ENCODE measurements around the gene DLL4. TPM values are rescaled to one million over a fixed set of nuclear protein-coding genes. Genes with fewer than 3 reads are reported as not detected.
"Not testable (repeated sequence)": the region's sequence is repeated elsewhere in the genome, so short reads cannot be mapped to it uniquely, and the experiment has no call there.

DLL4 gene
- total and polyA plus RNA-seq, 10 donors = 1.2 to 26.3 (median 10.2) TPM

GRCh38 chr15:40952301-40952900 is 23.3 kb downstream of the DLL4 start:
- Histone ChIP-seq H3K9me3 (no peaks in the 10 kb centered on the region), H3K27ac (peak overlapping the region in 5 of 8 donors; percentile 40 to 82 (median 71)), H3K4me3 (peak overlapping the region; percentile 57 to 87 (median 80)), H3K36me3 (no peaks in the 10 kb centered on the region), H3K4me1 (peaks cover 8 to 25% (median 17%) of the 10 kb centered on the region in 6 donors), H3K27me3 (replicated peaks in 1 of 7) (peaks cover 0 to 5% (median 0%) of the 10 kb centered on the region in 7 donors)
- intact Hi-C loops (cut with DNase I; ENCODE audit: low total_unique reads) = no loop called here
- TF ChIP-seq CTCF (IDR thresholded peaks at IDR 0.05 in 8 of 11, conservative IDR thresholded peaks at IDR 0.05 in 3 of 11) = no peak
- peak; percentile 74 for DNase-seq
- 55 to 63% (median 59%) methylated on average over 21 to 23 of the region's 23 CpGs for WGBS, 5 donors

GRCh38 chr15:40952901-40953712 is 24.0 kb downstream of the DLL4 start, which contains the start of gene CHAC1:
Gene CHAC1, plus strand, starts transcription at chr15:40953471. Its CDS starts 113 bp downstream, at chr15:40953584.
- intact Hi-C loops (cut with DNase I; ENCODE audit: low total_unique reads) = no loop called here
- no peaks in the 10 kb centered on the region for H3K36me3 ChIP-seq
- peak; percentile 98 for DNase-seq
- 1 to 2% (median 1%) methylated on average over 17 to 72 of the region's 72 CpGs for WGBS, 5 donors
- H3K27ac ChIP-seq = peak within 1 kb of the TSS in 7 of 8 donors; percentile 3 to 82 (median 66)
- H3K27me3 ChIP-seq (replicated peaks in 1 of 7) = peaks cover 0 to 5% (median 0%) of the 10 kb centered on the region in 7 donors
- no peaks in the 10 kb centered on the region for H3K9me3 ChIP-seq
- TF ChIP-seq POLR2A (IDR thresholded peaks at IDR 0.05) (no peak), POLR2AphosphoS5 (IDR thresholded peaks at IDR 0.05) (peak; percentile 77 to 85 (median 81)), CTCF (IDR thresholded peaks at IDR 0.05 in 8 of 11, conservative IDR thresholded peaks at IDR 0.05 in 3 of 11) (peak in 5 of 11 experiments; percentile 13 to 40 (median 24))
- H3K4me1 ChIP-seq = peaks cover 8 to 25% (median 17%) of the 10 kb centered on the region in 6 donors
- peak within 1 kb of the TSS; percentile 57 to 87 (median 80) for H3K4me3 ChIP-seq

- WGBS, 5 donors = 6 to 13% (median 11%) methylated on average over 14 to 17 of the region's 17 CpGs
- peak; percentile 74 for DNase-seq
- H3K27me3 ChIP-seq (replicated peaks in 1 of 7) = peaks cover 0 to 5% (median 0%) of the 10 kb centered on the region in 7 donors
- no peaks in the 10 kb centered on the region for H3K9me3 ChIP-seq
- TF ChIP-seq POLR2A (IDR thresholded peaks at IDR 0.05) (no peak), POLR2AphosphoS5 (IDR thresholded peaks at IDR 0.05) (no peak), CTCF (IDR thresholded peaks at IDR 0.05 in 8 of 11, conservative IDR thresholded peaks at IDR 0.05 in 3 of 11) (no peak)
- peak overlapping the region in 4 of 8 donors; percentile 66 to 82 (median 72) for H3K27ac ChIP-seq
- H3K36me3 ChIP-seq = no peaks in the 10 kb centered on the region
- intact Hi-C loops (cut with DNase I; ENCODE audit: low total_unique reads) = no loop called here
- peaks cover 8 to 25% (median 17%) of the 10 kb centered on the region in 6 donors for H3K4me1 ChIP-seq
- H3K4me3 ChIP-seq = peak overlapping the region; percentile 57 to 87 (median 80)
Observed at GRCh38 chr15:40953713-40954074, 24.6 kb downstream of the DLL4 start.

- H3K36me3 ChIP-seq; DNase-seq; intact Hi-C loops (cut with DNase I; ENCODE audit: low total_unique reads); H3K9me3 ChIP-seq; H3K27me3 ChIP-seq (replicated peaks in 1 of 7); H3K27ac ChIP-seq: not testable (repeated sequence)
- 68 to 82% (median 72%) methylated on average over 8 of the region's 8 CpGs for WGBS, 5 donors
- Histone ChIP-seq H3K4me3 (peak overlapping the region in 6 of 8 donors; percentile 57 to 87 (median 75)), H3K4me1 (peaks cover 8 to 25% (median 17%) of the 10 kb centered on the region in 6 donors)
Observed at GRCh38 chr15:40954158-40954848, 25.2 kb downstream of the DLL4 start.

All from spleen (tissue), 11 donors.